CD4-positive, alpha-beta T cell treated with Interleukin-17A for 4 hours (primary cell): ENCODE measurements around the gene NABP1.

Experiments used
- DNase-seq: peaks from one replicate; pipeline ENCODE4 v3.0.0-alpha.2; 2020; ENCODE audit warnings: mixed read lengths

Gene NABP1

GRCh38 chr2:191650896-191651773 is 26.8 kb upstream of the NABP1 start:
- no peak for DNase-seq

- no peak for DNase-seq
These were observed 24.1 kb upstream of the NABP1 start for GRCh38 chr2:191653667-191654391.

GRCh38 chr2:191656391-191656790 is 21.5 kb upstream of the NABP1 start:
- no peak for DNase-seq

- DNase-seq, result no peak
These were observed 21.1 kb upstream of the NABP1 start for GRCh38 chr2:191656792-191657191.

- no peak for DNase-seq
These were observed 20.0 kb upstream of the NABP1 start for GRCh38 chr2:191657977-191658376.

- no peak for DNase-seq
These were observed 18.7 kb upstream of the NABP1 start for GRCh38 chr2:191659198-191659597.

- no peak for DNase-seq
These were observed 17.4 kb upstream of the NABP1 start for GRCh38 chr2:191660575-191660974.

- no peak for DNase-seq
These were observed 16.6 kb upstream of the NABP1 start for GRCh38 chr2:191661097-191661924.

GRCh38 chr2:191664823-191665677 is 12.9 kb upstream of the NABP1 start:
- DNase-seq, result no peak

GRCh38 chr2:191666226-191666625 is 11.7 kb upstream of the NABP1 start:
- DNase-seq, result no peak

- no peak for DNase-seq
These were observed 11.2 kb upstream of the NABP1 start for GRCh38 chr2:191666732-191667131.

GRCh38 chr2:191670076-191670475 is 7.9 kb upstream of the NABP1 start:
- DNase-seq, result no peak

GRCh38 chr2:191670787-191671186 is 7.1 kb upstream of the NABP1 start:
- DNase-seq, result no peak

- DNase-seq, result peak; percentile 75
These were observed 1.9 kb upstream of the NABP1 start for GRCh38 chr2:191675807-191676721.

GRCh38 chr2:191676790-191677645 is 918 bp upstream of the NABP1 start:
- peak; percentile 47 for DNase-seq

GRCh38 chr2:191678437-191679100 is 633 bp downstream of the NABP1 start:
- peak; percentile 61 for DNase-seq

GRCh38 chr2:191679818-191680600 is 2.1 kb downstream of the NABP1 start:
- DNase-seq, result no peak

- no peak for DNase-seq
These were observed 2.7 kb downstream of the NABP1 start for GRCh38 chr2:191680639-191681038.

GRCh38 chr2:191682126-191682525 is 4.2 kb downstream of the NABP1 start:
- no peak for DNase-seq
